NCI-H2171 (cell line): ENCODE measurements around the gene PHKB.

Experiments
- DNase-seq: peaks from one replicate; lab custom pipeline; 2025; lab: John Stamatoyannopoulos, UW

The PHKB gene

GRCh38 chr16:47568351-47568750 lies 107.2 kb downstream of the PHKB start:
- DNase-seq = no peak

- DNase-seq = no peak
Measured at GRCh38 chr16:47571049-47571448, 109.9 kb downstream of the PHKB start.

- DNase-seq = no peak
Measured at GRCh38 chr16:47571711-47572110, 110.6 kb downstream of the PHKB start.

GRCh38 chr16:47574091-47575054 lies 113.2 kb downstream of the PHKB start:
- peak; percentile 92 for DNase-seq

GRCh38 chr16:47577029-47577428 lies 115.9 kb downstream of the PHKB start:
- no peak for DNase-seq

- no peak for DNase-seq
Measured at GRCh38 chr16:47578033-47578432, 116.9 kb downstream of the PHKB start.

- DNase-seq = no peak
Measured at GRCh38 chr16:47578573-47578972, 117.4 kb downstream of the PHKB start.

GRCh38 chr16:47581114-47581513 lies 120.0 kb downstream of the PHKB start:
- DNase-seq = no peak

GRCh38 chr16:47584464-47585225 lies 123.5 kb downstream of the PHKB start:
- no peak for DNase-seq

GRCh38 chr16:47586121-47586520 lies 125.0 kb downstream of the PHKB start:
- no peak for DNase-seq

- DNase-seq = no peak
Measured at GRCh38 chr16:47590472-47590871, 129.3 kb downstream of the PHKB start.

GRCh38 chr16:47592232-47592631 lies 131.1 kb downstream of the PHKB start:
- peak; percentile 63 for DNase-seq

- DNase-seq = no peak
Measured at GRCh38 chr16:47599512-47599911, 138.4 kb downstream of the PHKB start.

GRCh38 chr16:47600376-47600775 lies 139.2 kb downstream of the PHKB start:
- no peak for DNase-seq

- no peak for DNase-seq
Measured at GRCh38 chr16:47604306-47604705, 143.2 kb downstream of the PHKB start.

GRCh38 chr16:47611042-47611441 lies 149.9 kb downstream of the PHKB start:
- no peak for DNase-seq

GRCh38 chr16:47611848-47612493 lies 150.8 kb downstream of the PHKB start:
- no peak for DNase-seq

- DNase-seq = no peak
Measured at GRCh38 chr16:47612711-47613110, 151.6 kb downstream of the PHKB start.

- no peak for DNase-seq
Measured at GRCh38 chr16:47613251-47613650, 152.1 kb downstream of the PHKB start.

GRCh38 chr16:47617732-47618131 lies 156.6 kb downstream of the PHKB start:
- no peak for DNase-seq

GRCh38 chr16:47622451-47623176 lies 161.5 kb downstream of the PHKB start:
- DNase-seq = no peak

GRCh38 chr16:47624563-47624962 lies 163.4 kb downstream of the PHKB start:
- DNase-seq = no peak
